ENCODE results near the gene MAGI1. TPM values are rescaled to one million over a fixed set of nuclear protein-coding genes. Genes with fewer than 3 reads are reported as not detected.
A peak's percentile ranks its signal among the peaks of the same experiment; 100 is the strongest.

MAGI1 gene
- total RNA-seq (56.4 and 87.0 TPM in 2 replicates), polyA plus RNA-seq (33.9 and 52.3 TPM in 2 replicates)

DNA sequence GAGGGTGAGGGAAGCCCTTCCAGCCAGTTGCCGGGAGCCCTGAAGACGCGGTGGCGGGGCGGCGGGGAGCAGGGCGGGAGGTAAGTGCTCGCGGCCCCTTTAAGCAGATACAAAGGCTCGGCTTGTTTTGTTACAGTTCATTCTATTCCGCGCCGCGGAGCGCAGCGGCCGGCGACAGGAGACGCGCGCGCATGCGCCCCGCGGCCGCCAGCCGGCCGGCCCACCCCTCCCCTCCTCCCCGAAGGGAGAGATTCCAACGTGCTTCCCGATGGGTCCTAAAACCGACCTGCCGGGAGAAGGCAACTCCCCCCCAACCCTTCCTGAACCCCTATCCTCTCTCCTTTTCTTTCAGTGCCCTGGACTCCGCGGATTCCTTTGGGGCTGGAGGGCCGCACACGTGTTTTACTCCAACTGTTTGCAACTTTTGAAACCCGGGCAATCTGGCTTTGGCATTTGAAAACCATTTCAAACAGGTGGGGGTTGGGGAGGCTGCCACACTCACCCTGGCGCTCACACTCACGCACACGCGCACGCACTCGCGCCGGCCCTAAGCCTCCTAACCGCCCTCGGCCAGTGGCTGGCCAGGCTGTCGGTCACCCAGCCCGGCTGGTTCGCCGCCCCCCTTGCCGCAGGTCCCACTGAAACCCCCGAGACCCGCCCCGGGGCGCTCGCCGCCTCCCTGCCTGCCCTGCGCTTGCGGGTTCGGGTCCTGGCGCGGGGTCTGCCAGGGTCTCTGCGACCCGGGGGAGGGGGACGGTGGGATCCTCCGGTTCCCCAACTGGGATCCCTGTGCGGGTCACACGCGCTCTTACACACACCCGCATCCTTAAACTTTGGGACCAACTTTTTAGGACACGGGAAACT lies at the start of gene MAGI1:
TSS of gene MAGI1 (minus strand) at position 193 of the 864 bp plus-strand sequence. CDS start 610 bp downstream, outside the sequence.
- peaks cover 18% of the 10 kb centered on the region for H3K4me1 ChIP-seq (ENCODE audit: low read depth)
- H3K27ac ChIP-seq = peak within 1 kb of the TSS; percentile 95
- H3K27me3 ChIP-seq = no peaks in the 10 kb centered on the region

DNA sequence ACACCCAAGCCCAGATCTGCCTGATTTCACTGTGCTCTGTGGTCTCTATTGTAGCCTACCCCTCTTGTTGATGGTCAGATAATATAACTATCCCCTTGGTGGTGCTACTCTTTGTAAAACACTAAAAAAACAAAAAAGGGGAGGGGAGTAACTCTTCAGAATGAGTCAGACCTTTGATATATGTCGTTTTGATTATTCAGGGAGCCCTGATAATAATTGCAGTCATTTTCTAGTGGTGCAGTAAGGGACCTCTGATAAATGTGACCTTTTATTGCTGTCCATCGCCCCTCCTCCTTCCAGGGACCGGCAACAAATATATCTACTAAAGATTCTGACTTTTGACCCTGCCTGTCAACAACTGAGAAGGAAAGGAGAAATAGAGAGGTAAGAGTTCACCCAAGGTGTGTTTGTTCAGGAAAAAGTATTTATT lies 45.1 kb upstream of the MAGI1 start:
- DNase-seq (ENCODE audit: low read depth in 1 of 2, low spot score in 1 of 2) = no peak
- H3K4me1 ChIP-seq (ENCODE audit: low read depth) = peaks cover 15% of the 10 kb centered on the region
- no peak overlapping the region for H3K4me3 ChIP-seq
- no peaks in the 10 kb centered on the region for H3K9me3 ChIP-seq (ENCODE audit: low read depth)
- peak overlapping the region; percentile 24 for H3K27ac ChIP-seq
- H3K27me3 ChIP-seq = no peaks in the 10 kb centered on the region
- TF ChIP-seq, protein P1, sequence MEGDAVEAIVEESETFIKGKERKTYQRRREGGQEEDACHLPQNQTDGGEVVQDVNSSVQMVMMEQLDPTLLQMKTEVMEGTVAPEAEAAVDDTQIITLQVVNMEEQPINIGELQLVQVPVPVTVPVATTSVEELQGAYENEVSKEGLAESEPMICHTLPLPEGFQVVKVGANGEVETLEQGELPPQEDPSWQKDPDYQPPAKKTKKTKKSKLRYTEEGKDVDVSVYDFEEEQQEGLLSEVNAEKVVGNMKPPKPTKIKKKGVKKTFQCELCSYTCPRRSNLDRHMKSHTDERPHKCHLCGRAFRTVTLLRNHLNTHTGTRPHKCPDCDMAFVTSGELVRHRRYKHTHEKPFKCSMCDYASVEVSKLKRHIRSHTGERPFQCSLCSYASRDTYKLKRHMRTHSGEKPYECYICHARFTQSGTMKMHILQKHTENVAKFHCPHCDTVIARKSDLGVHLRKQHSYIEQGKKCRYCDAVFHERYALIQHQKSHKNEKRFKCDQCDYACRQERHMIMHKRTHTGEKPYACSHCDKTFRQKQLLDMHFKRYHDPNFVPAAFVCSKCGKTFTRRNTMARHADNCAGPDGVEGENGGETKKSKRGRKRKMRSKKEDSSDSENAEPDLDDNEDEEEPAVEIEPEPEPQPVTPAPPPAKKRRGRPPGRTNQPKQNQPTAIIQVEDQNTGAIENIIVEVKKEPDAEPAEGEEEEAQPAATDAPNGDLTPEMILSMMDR (IDR thresholded peaks at IDR 0.05; ENCODE audit: low read depth, low read length) = no peak
- H3K36me3 ChIP-seq = no peaks in the 10 kb centered on the region

More for the DNA sequence above, at the start of gene MAGI1:
- peak; percentile 97 to 98 for DNase-seq (ENCODE audit: low read depth in 1 of 2, low spot score in 1 of 2)
- H3K36me3 ChIP-seq = no peaks in the 10 kb centered on the region
- TF ChIP-seq, protein P1 (IDR thresholded peaks at IDR 0.05; ENCODE audit: low read depth, low read length) = no peak
- H3K4me3 ChIP-seq = peak within 1 kb of the TSS; percentile 77
- no peaks in the 10 kb centered on the region for H3K9me3 ChIP-seq (ENCODE audit: low read depth)

DNA sequence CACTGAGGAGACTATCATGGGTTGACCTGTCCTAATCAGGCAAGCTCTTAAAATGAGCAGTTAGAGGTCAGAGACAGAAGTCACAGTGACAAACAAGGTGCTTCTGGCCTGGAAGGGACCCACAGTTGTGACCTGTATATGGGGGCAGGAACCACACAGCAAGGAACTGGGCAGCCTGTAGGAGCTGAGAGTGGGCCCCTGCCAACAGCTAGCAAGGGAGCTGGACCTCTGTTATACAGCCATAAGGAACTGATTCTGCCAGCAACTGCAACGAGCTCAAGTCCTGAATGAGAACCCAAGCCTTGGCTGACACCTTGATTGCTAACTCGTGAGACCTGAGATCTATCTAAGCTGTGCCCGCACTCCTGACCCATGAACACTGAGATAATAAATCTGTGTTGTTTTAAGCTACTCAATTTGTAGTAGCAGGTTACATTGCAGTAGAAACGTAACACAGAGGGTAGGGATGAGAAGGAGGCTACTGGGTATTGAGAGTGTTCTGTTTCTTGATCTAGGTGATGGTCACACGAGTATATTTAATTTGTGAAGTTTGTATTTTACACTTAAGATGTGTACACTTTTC lies 44.5 kb upstream of the MAGI1 start:
- peak overlapping the region; percentile 24 for H3K27ac ChIP-seq

DNA sequence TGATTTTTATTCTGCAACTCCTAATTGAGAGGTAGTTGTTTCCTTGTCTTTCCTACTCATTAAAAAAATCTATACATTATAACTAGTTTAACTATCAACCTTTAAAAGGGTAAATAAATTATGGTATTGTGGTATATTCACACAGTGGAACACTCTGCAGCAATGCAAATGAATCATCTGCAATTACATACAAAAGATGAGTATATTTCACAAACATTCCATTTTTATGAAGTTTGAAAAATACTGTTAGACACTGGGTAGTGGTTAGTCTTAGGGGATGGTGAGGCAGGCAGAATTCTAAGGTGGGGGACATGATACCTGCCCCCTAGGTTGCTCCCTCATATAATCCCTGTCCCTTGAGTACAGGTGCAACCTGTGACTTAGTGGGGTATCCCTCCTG lies 44.0 kb upstream of the MAGI1 start:
- TF ChIP-seq, protein P1 (IDR thresholded peaks at IDR 0.05; ENCODE audit: low read depth, low read length) = no peak
- H3K27me3 ChIP-seq = no peaks in the 10 kb centered on the region

More for the DNA sequence above, 44.5 kb upstream of the MAGI1 start:
- Histone ChIP-seq H3K9me3 (ENCODE audit: low read depth) (no peaks in the 10 kb centered on the region), H3K36me3 (no peaks in the 10 kb centered on the region), H3K4me1 (ENCODE audit: low read depth) (peaks cover 15% of the 10 kb centered on the region), H3K27me3 (no peaks in the 10 kb centered on the region), H3K4me3 (no peak overlapping the region)
- TF ChIP-seq, protein P1 (IDR thresholded peaks at IDR 0.05; ENCODE audit: low read depth, low read length) = no peak
- peak in 1 of 2 donors; percentile 2 for DNase-seq (ENCODE audit: low read depth in 1 of 2, low spot score in 1 of 2)

DNA sequence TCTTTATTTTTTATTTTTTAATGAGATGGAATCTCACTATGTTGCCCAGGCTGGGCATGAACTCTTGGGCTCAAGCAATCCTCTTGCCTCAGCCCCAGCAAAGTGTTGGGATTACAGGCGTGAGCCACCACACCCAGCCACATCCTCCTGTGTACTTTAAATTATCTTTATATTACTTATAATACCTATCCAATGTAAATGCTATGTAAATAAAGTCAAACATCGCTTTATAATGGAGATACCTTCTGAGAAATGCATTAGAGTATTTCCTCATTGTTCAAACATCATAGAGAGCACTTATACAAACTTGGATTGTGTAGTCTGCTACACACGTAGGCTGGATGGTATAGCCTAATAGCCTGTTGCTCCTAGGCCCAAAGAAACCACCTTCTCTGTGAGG lies 41.4 kb upstream of the MAGI1 start:
- Histone ChIP-seq H3K27ac (no peak overlapping the region), H3K36me3 (no peaks in the 10 kb centered on the region), H3K27me3 (no peaks in the 10 kb centered on the region), H3K4me3 (no peak overlapping the region), H3K9me3 (ENCODE audit: low read depth) (no peaks in the 10 kb centered on the region), H3K4me1 (ENCODE audit: low read depth) (peaks cover 15% of the 10 kb centered on the region)
- DNase-seq (ENCODE audit: low read depth in 1 of 2, low spot score in 1 of 2) = no peak
- TF ChIP-seq, protein P1 (IDR thresholded peaks at IDR 0.05; ENCODE audit: low read depth, low read length) = no peak

More for the DNA sequence above, 44.0 kb upstream of the MAGI1 start:
- peak overlapping the region; percentile 24 for H3K27ac ChIP-seq
- no peak overlapping the region for H3K4me3 ChIP-seq
- DNase-seq (ENCODE audit: low read depth in 1 of 2, low spot score in 1 of 2) = no peak
- peaks cover 15% of the 10 kb centered on the region for H3K4me1 ChIP-seq (ENCODE audit: low read depth)
- H3K36me3 ChIP-seq = no peaks in the 10 kb centered on the region
- H3K9me3 ChIP-seq (ENCODE audit: low read depth) = no peaks in the 10 kb centered on the region
